ENCODE measurements around the gene POLE3. TPM values are rescaled to one million over a fixed set of nuclear protein-coding genes. Genes with fewer than 3 reads are reported as not detected.

Gene POLE3
- total and polyA plus RNA-seq, 2 donors (not counting 3 experiments of a cell fraction or from before 2014, with no cell fraction given): 53.8 to 68.6 TPM

DNA sequence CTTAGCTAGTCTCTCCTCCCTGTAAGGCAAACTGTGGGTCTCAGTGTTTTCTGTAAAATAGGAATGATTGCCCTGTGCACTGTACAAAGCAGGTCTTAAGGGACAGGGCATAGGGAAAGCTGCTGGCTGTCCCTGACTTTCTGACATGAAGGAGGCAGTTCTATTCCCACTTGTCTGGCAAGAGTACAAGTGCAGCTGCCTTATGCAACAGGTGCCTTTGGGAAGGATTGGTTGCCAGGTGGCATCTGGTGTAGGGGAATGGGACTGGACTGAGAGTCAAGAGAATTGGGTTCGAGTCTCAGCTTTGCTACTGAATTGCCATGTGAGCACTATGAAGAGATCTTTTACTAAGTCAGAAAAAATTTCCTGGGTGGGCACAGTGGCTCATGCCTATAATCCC lies 51.1 kb downstream of the POLE3 start:
- no peak for TF ChIP-seq POLR2AphosphoS5 (IDR thresholded peaks at IDR 0.05; ENCODE audit: insufficient read depth, low read depth, low read length)
- TF ChIP-seq POLR2A (IDR thresholded peaks at IDR 0.05; ENCODE audit: low read depth, low read length): no peak
- no peak for TF ChIP-seq CTCF (IDR thresholded peaks at IDR 0.05; ENCODE audit: extremely low read depth in 1 of 2, insufficient read depth in 1 of 2, low read depth in 1 of 2, low read length in 2 of 2)
- TF ChIP-seq, protein P1, sequence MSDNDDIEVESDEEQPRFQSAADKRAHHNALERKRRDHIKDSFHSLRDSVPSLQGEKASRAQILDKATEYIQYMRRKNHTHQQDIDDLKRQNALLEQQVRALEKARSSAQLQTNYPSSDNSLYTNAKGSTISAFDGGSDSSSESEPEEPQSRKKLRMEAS (IDR thresholded peaks at IDR 0.05; ENCODE audit: insufficient read depth, insufficient read length): no peak
- no peak for TF ChIP-seq MYC (IDR thresholded peaks at IDR 0.05; ENCODE audit: low read depth, low read length)
- TF ChIP-seq FOS (IDR thresholded peaks at IDR 0.05; ENCODE audit: borderline replicate concordance, insufficient read depth, low read length): no peak
- no peak for TF ChIP-seq JUN (IDR thresholded peaks at IDR 0.05; ENCODE audit: borderline replicate concordance, insufficient read depth, insufficient read length, low read depth)
- TF ChIP-seq GATA2 (IDR thresholded peaks at IDR 0.05; ENCODE audit: insufficient read depth, insufficient read length, low read depth, low read length): no peak
- no peak for TF ChIP-seq EZH2 (IDR thresholded peaks at IDR 0.05; ENCODE audit: borderline replicate concordance, low read depth, low read length, severe bottlenecking)

More for the DNA sequence above, 51.1 kb downstream of the POLE3 start:
- Histone ChIP-seq H2AFZ (ENCODE audit: low read depth, low read length) (no peak overlapping the region), H3K9ac (replicated peaks; ENCODE audit: extremely low read depth, insufficient read depth, low read length) (no peak overlapping the region), H3K4me3 (replicated peaks in 1 of 3; ENCODE audit: insufficient read depth in 1 of 3, low read depth in 1 of 3, low read length in 3 of 3) (no peak overlapping the region), H3K27ac (ENCODE audit: insufficient read depth, low read depth, low read length) (no peak overlapping the region), H3K27me3 (ENCODE audit: control insufficient read depth in 2 of 2, insufficient read depth in 2 of 2, low read length in 2 of 2) (peaks cover 6 to 10% of the 10 kb centered on the region in 2 experiments), H3K36me3 (ENCODE audit: control insufficient read depth in 2 of 2, extremely low read depth in 1 of 2, insufficient read depth in 2 of 2, low read length in 2 of 2) (no peaks in the 10 kb centered on the region), H3K4me1 (ENCODE audit: control insufficient read depth, extremely low read depth, insufficient read depth, low read length) (no peaks in the 10 kb centered on the region), H3K79me2 (ENCODE audit: control insufficient read depth, insufficient read depth, low read length) (no peaks in the 10 kb centered on the region), H3K9me3 (replicated peaks; ENCODE audit: control insufficient read depth, insufficient read depth, low read length) (no peaks in the 10 kb centered on the region), H3K4me2 (ENCODE audit: insufficient read depth, low read length) (no peak overlapping the region), H3K9me1 (replicated peaks; ENCODE audit: control insufficient read depth, extremely low read depth, insufficient read depth, low read length) (no peaks in the 10 kb centered on the region), H4K20me1 (replicated peaks; ENCODE audit: control insufficient read depth, extremely low read depth, insufficient read depth, low read length) (no peaks in the 10 kb centered on the region)
- no TSS peak for BruUV-seq (replicated peaks)
- intact Hi-C loops (cut with micrococcal nuclease): no loop called here
- dilution Hi-C loops (cut with MboI; ENCODE audit: extremely low pct_ligation_motif_present, low sequenced_read_pairs): no loop called here
- DNase-seq (ENCODE audit: low read depth, low spot score) (no peak), FAIRE-seq (no peak)
- CTCF ChIA-PET: interaction anchor here (0.9 kb wide), 1 partner anchor 11 kb away, joined by 3 read pairs; no protein-coding TSS in a partner anchor
- POLR2A ChIA-PET: no interaction called here

Other genes with a start within 250 kb of the POLE3 start
- gene FKBP15, start 189.4 kb downstream of the POLE3 start, total RNA-seq: 24.6 and 26.8 TPM in 2 replicates
- 16.8 and 24.7 TPM in 2 replicates for gene FKBP15, start 189.4 kb downstream of the POLE3 start, polyA plus RNA-seq
- gene SLC31A1, start 189.1 kb downstream of the POLE3 start, total RNA-seq: 20.8 and 22.7 TPM in 2 replicates
- gene SLC31A1, start 189.1 kb downstream of the POLE3 start, polyA plus RNA-seq: 11.3 and 13.5 TPM in 2 replicates
- gene CDC26, start 135.1 kb downstream of the POLE3 start, total RNA-seq: 36.9 and 37.5 TPM in 2 replicates
- gene CDC26, start 135.1 kb downstream of the POLE3 start, polyA plus RNA-seq: 17.6 and 25.7 TPM in 2 replicates
- 24.2 and 25.8 TPM in 2 replicates for gene PRPF4, start 135.0 kb downstream of the POLE3 start, total RNA-seq
- gene PRPF4, start 135.0 kb downstream of the POLE3 start, polyA plus RNA-seq: 10.0 and 12.9 TPM in 2 replicates
- gene RNF183, start 107.3 kb downstream of the POLE3 start, total RNA-seq: not detected in 2 replicates
- gene RNF183, start 107.3 kb downstream of the POLE3 start, polyA plus RNA-seq: not detected in 2 replicates
- 0.62 and 1.00 TPM in 2 replicates for gene WDR31, start 70.4 kb downstream of the POLE3 start, total RNA-seq
- gene WDR31, start 70.4 kb downstream of the POLE3 start, polyA plus RNA-seq: 0.22 and 0.25 TPM in 2 replicates
- gene BSPRY, start 61.1 kb downstream of the POLE3 start, total RNA-seq: not detected in 2 replicates
- gene BSPRY, start 61.1 kb downstream of the POLE3 start, polyA plus RNA-seq: not detected in 2 replicates
- gene HDHD3, start 33.7 kb downstream of the POLE3 start, total RNA-seq: 7.6 and 8.0 TPM in 2 replicates
- gene HDHD3, start 33.7 kb downstream of the POLE3 start, polyA plus RNA-seq: 14.1 and 15.5 TPM in 2 replicates
- gene ALAD, start 9.4 kb downstream of the POLE3 start, total RNA-seq: 29.5 TPM in 2 replicates
- gene ALAD, start 9.4 kb downstream of the POLE3 start, polyA plus RNA-seq: 11.8 and 12.8 TPM in 2 replicates
- gene C9orf43, start 72 bp upstream of the POLE3 start, total RNA-seq: 0.66 and 0.88 TPM in 2 replicates
- gene C9orf43, start 72 bp upstream of the POLE3 start, polyA plus RNA-seq: 0.08 and 0.25 TPM in 2 replicates
- gene RGS3, start 53.1 kb upstream of the POLE3 start, total RNA-seq: 407 and 416 TPM in 2 replicates
- gene RGS3, start 53.1 kb upstream of the POLE3 start, polyA plus RNA-seq: 356 and 385 TPM in 2 replicates